H1 (cell line): ENCODE measurements around the gene ZNF225.

Source experiments
- BCL11A ChIP-seq, 2 experiments: IDR thresholded peaks; one replicate each; pipeline ENCODE4 v1.6.1; 2011; ENCODE audit warnings: low read depth in 2 of 2, low read length in 2 of 2, mild to moderate bottlenecking in 2 of 2
- MAFK ChIP-seq: IDR thresholded peaks from 2 replicates; pipeline ENCODE4 v1.6.1; 2012; ENCODE audit warnings: low read depth, mild to moderate bottlenecking, improper control_type of control experiment, low read length
- POLR2A ChIP-seq, 2 experiments: IDR thresholded peaks; 1 replicate in 1 of 2; 2 replicates in 1 of 2; pipeline ENCODE4 v1.6.1; 2011; ENCODE audit warnings: low read depth in 2 of 2, low read length in 2 of 2, mild to moderate bottlenecking in 2 of 2; ENCODE audit errors: control extremely low read depth in 1 of 2
- RXRA ChIP-seq: IDR thresholded peaks from 2 replicates; pipeline ENCODE4 v1.6.1; 2011; ENCODE audit warnings: low read depth, mild to moderate bottlenecking, low read length, moderate library complexity; ENCODE audit not compliant: insufficient read depth
- SRF ChIP-seq: IDR thresholded peaks from 2 replicates; pipeline ENCODE4 v1.6.1; 2011; ENCODE audit warnings: mild to moderate bottlenecking, low read depth, low read length, moderate library complexity
- YY1 ChIP-seq: IDR thresholded peaks from 2 replicates; pipeline ENCODE4 v1.6.1; 2011; ENCODE audit warnings: low read depth, mild to moderate bottlenecking, low read length
- TF ChIP-seq, protein P1 (sequence below), 3 experiments: IDR thresholded peaks; 1 replicate in 2 of 3; 2 replicates in 1 of 3; pipeline versions ENCODE4 v1.5.1 to v1.6.1; 2011; ENCODE audit warnings: low read length in 3 of 3, mild to moderate bottlenecking in 3 of 3, inconsistent platforms in 2 of 3, low read depth in 1 of 3, moderate library complexity in 1 of 3; ENCODE audit not compliant: insufficient read depth in 1 of 3; ENCODE audit errors: control extremely low read depth in 1 of 3

DNA sequence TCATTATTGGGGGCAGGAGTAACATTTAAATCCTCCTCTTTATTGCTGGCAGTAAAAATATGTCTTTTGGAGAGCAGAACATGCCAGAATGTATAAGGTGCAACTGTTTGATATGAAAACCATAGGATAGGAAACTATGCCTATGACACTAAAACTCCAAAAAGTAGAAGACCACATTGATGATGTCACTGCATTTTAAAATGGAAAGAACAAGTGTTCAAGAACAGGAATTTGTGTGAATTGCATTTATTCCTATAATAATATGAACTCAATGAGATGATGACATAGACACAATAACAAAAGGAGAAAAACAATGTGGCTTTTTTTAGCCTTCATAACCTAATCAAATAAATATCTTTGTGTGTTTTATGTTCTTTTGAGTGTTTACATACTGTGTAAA lies 3.7 kb upstream of the ZNF225 start:
- TF ChIP-seq RXRA (no peak), BCL11A (IDR thresholded peaks at IDR 0.05; ENCODE audit: low read depth in 2 of 2, low read length in 2 of 2) (no peak), POLR2A (IDR thresholded peaks at IDR 0.05; ENCODE audit: control extremely low read depth in 1 of 2, low read depth in 2 of 2, low read length in 2 of 2) (no peak), SRF (no peak), MAFK (no peak), YY1 (no peak)
- TF ChIP-seq, protein P1, sequence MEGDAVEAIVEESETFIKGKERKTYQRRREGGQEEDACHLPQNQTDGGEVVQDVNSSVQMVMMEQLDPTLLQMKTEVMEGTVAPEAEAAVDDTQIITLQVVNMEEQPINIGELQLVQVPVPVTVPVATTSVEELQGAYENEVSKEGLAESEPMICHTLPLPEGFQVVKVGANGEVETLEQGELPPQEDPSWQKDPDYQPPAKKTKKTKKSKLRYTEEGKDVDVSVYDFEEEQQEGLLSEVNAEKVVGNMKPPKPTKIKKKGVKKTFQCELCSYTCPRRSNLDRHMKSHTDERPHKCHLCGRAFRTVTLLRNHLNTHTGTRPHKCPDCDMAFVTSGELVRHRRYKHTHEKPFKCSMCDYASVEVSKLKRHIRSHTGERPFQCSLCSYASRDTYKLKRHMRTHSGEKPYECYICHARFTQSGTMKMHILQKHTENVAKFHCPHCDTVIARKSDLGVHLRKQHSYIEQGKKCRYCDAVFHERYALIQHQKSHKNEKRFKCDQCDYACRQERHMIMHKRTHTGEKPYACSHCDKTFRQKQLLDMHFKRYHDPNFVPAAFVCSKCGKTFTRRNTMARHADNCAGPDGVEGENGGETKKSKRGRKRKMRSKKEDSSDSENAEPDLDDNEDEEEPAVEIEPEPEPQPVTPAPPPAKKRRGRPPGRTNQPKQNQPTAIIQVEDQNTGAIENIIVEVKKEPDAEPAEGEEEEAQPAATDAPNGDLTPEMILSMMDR (IDR thresholded peaks at IDR 0.05; ENCODE audit: control extremely low read depth in 1 of 3, insufficient read depth in 1 of 3, low read depth in 1 of 3, low read length in 3 of 3) = no peak
